Fibroblast of gingiva (primary cell): ENCODE measurements around the gene C5AR2.
"Not testable (repeated sequence)": the region's sequence is repeated elsewhere in the genome, so short reads cannot be mapped to it uniquely, and the experiment has no call there.

Experiments
- DNase-seq: peaks from one replicate; pipeline ENCODE4 v3.0.0-alpha.2; 2011; ENCODE audit warnings: low read depth

C5AR2 gene

GRCh38 chr19:47323872-47324271 lies 8.1 kb upstream of the C5AR2 start:
- no peak for DNase-seq

GRCh38 chr19:47324502-47324901 lies 7.5 kb upstream of the C5AR2 start:
- DNase-seq: no peak

GRCh38 chr19:47330466-47330869 lies 1.5 kb upstream of the C5AR2 start:
- peak; percentile 66 for DNase-seq

GRCh38 chr19:47331490-47331889 lies 485 bp upstream of the C5AR2 start:
- no peak for DNase-seq

GRCh38 chr19:47336765-47337718 lies 5.1 kb downstream of the C5AR2 start:
- DNase-seq: not testable (repeated sequence)

- DNase-seq: no peak
Observed at GRCh38 chr19:47339196-47339880, 7.4 kb downstream of the C5AR2 start.

- DNase-seq: no peak
Observed at GRCh38 chr19:47340477-47341208, 8.7 kb downstream of the C5AR2 start.

- DNase-seq: no peak
Observed at GRCh38 chr19:47341734-47342133, 9.8 kb downstream of the C5AR2 start.

DNA sequence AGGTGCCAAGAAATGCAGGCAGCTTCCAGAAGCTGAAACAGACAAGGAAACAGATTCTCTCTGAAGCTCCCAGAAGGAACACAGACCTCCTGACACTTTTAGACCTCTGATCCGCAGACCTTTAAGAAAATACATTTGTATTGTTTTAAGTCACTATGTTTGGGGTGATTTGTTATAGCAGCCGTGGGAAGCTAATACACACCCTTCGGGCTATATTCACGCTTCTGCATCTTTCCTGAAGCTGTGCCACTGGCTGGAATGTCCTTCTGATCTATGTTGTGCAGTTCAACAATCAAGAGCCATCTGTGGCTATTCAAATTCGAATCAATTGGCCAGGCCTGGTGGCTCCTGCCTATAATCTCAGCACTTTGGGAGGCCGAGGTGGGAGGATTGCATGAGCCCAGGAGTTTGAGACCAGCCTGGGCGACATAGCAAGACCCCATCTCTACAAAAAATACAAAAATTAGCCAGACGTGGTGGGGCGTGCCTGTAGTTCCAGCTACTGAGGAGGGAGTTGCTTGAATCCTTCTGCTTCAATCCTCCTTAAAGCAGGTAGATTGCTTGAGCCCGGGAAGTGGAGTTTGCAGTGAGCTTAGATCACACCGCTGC lies 11.3 kb downstream of the C5AR2 start:
- no peak for DNase-seq

- DNase-seq: no peak
Observed at GRCh38 chr19:47344425-47344824, 12.4 kb downstream of the C5AR2 start.

DNA sequence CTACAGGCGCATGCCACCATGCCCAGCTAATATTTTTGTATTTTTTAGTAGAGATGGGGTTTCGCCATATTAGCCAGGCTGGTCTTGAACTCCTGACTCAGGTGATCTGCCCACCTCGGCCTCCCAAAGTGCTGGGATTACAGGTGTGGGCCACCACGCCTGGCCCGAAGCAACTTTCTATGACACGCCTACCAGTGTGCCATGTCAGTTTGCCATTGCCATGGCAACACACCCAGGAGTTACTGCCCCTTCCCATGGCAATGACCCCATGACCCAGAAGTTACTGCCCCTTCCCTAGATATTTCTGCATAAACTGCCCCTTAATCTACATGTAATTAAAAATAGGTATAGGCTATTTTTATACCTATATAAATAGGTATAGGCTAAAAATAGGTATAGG lies 14.0 kb downstream of the C5AR2 start:
- not testable (repeated sequence) for DNase-seq

DNA sequence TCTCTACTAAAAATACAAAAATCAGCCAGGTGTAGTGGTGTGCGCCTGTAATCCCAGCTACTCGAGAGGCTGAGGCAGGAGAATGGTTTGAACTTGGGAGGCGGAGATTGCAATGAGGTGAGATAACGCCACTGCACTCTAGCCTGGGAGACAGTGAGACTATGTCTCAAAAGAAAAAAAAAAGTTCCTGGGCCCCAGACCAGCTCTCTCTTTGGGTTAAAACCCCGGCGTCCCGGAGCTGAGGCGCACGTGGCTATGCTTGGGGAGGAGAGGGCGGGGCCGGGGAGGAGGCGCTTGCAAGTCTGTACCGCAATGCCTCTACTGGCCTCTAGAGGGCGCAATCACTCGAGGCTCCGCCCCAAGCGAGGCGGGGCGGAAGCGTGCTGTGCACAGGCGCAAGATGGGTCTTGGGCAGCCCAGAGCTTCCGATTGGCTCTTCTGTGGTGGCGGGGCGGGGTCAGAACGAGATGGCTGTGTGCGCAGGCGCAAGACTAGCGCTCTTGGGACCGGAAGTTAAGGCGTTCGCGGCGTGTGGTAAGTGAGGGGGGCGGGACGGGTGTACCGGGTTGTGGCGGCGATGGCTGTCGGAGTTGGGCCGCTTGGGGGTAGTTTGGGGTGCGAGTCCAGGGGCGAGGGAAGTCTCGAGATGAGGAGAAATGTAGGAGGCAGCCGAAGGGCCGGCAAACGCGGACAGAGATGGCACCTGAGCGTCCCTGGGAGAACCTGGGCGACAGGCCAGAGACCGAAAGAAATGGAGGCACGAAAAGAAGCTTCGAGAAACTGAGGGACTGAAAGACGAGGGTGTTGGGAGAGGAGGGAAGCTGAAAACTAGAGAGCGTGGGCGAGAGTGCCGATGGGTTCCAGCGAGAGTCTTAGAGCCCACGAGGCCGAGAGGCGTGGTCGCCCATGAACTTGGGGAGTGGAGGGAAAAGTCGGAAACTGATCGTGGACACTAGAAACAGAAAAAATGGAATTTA lies 17.1 kb downstream of the C5AR2 start, which contains the start of gene DHX34:
Gene DHX34 (plus strand): TSS at position 497 of the 977 bp plus-strand sequence. CDS start 3,716 bp downstream, outside the sequence.
- peak; percentile 99 for DNase-seq

- no peak for DNase-seq
Observed at GRCh38 chr19:47350630-47351029, 18.7 kb downstream of the C5AR2 start.

DNA sequence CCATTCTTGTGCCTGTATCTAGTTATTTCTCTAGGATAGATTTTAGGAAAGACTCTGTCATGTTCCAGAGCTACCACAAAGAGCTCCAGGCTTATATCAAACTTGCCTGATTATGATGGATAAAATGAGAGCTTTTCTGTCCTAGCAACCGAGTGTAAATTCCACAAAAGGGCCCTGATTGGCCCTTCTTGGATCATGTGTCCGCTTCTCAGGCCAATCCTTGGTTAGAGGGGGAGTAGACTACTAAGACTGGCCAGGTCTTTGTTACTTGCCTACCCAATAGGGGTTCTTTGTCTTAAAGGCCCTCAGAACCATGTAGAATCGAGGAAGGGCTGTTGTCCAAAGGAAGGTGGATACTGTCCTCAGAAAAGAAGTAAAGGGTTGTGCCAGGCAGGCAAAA lies 19.6 kb downstream of the C5AR2 start:
- DNase-seq: peak; percentile 38

DNA sequence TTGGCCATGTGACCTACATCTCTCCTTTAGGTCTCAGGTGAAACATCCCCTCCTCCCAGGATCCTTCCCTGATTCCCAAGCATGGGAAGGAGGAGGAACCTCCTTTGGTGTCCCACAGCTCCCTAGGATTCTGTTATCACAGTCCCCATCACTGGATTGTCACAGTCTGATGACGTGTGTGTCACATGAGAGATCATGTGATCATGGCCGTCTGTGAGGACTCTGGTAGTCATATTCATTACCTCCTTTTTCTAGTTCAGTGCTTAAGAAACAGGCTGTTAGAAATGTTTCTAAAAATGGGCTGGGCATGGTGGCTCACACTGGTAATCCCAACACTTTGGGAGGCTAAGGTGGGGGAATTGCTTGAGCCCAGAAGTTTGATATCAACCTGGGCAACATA lies 20.1 kb downstream of the C5AR2 start:
- DNase-seq: no peak

DNA sequence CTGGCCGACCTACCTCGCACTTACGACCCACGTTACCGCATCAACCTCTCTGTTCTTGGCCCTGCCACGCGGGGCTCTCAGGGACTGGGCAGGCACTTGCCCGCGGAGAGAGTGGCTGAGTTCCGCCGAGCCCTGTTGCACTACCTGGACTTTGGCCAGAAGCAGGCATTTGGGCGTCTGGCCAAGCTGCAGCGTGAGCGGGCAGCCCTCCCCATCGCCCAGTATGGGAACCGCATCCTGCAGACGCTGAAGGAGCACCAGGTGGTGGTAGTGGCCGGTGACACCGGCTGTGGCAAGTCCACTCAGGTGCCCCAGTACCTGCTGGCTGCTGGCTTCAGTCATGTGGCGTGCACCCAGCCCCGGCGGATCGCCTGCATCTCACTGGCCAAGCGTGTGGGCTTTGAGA lies 21.3 kb downstream of the C5AR2 start:
- no peak for DNase-seq

DNA sequence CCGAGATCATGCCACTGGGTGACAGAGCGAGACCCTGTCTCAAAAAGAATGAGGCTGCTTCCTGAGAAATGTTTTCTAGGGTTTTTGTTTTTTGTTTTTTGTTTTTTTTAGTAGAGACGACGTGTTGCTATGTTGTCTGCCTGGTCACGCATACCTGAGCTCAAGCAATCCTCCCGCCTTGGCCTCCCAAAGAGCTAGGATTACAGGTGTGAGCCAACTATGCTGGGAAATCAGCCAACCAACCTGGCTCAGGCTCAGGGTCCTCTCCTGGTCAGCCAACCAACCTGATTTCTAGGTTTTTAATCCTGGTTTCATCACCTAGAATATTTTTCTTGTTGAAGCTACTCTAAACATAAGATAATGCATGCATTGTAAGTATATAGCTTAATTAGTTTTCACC lies 24.9 kb downstream of the C5AR2 start:
- DNase-seq: no peak

DNA sequence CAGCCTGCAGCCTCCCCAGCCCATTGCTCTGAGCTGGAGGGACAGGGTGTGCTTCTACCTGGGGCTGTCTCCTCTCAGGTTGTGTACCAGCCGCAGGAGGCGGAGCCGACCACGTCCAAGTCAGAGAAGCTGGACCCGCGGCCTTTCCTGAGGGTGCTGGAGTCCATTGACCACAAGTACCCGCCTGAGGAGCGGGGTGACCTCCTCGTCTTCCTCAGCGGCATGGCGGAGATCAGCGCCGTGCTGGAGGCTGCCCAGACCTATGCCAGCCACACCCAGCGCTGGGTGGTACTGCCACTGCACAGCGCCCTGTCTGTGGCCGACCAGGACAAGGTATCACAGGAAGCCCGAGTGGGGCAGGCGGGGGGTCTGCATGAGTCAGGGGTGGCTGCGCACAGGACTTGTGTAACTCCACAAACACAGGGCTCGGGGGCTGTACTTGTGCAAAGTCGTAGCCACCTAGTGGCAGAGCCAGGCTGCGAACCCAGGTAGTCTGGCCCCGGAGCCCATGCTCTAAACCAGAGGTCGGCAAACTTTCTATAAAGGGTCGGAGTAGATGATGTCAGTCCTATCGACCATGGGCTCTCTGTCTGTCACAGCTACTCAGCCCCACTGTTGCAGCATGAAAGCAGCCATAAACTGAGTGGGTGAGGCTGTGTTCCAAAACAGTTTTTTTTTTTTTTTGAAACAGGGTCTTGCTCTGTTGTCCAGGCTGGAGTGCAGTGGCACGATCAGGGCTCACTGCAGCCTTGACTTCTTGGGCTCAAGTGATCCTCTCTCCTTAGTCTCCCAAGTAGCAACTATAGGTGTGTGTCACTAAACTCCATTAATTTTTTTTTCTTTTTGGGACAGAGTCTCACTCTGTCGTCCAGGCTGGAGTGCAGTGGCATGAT lies 26.1 kb downstream of the C5AR2 start:
- no peak for DNase-seq

DNA sequence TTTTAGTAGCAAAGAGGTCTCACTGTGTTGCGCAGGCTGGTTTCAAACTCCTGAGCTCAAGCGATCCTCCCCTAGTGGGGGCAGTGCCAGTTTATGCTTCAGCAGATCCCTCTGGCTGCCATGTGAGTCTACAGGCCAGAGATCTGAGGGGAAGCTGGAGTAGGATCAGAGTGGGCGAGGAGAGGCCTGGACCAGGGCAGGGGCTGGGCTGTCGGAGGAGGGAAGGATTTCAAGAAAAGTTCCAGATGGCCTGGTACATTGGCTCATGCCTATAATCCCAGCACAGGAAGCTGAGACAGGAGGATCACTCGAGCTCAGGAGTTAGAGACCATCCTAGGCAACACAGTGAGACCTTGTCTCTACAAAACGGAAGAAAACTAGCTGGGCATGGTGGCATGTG lies 27.0 kb downstream of the C5AR2 start:
- no peak for DNase-seq

DNA sequence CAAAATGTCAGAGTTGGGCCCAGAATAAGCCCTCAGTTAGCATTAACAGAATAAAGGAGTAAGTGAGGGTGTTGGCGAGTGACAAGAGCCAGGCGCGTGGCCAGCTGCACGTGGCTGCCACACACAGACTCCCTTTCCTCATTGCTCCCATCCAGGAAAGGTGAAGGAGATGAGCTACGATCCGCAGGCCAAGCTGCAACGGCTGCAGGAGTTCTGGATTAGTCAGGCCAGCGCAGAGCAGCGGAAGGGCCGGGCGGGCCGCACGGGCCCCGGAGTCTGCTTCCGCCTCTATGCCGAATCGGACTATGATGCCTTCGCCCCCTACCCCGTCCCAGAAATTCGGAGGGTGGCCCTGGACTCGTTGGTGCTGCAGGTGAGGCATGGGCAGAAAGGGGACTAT lies 30.3 kb downstream of the C5AR2 start:
- DNase-seq: no peak
